Breast epithelium (tissue), 4 donors: ENCODE results near the gene ZNF516. TPM values are rescaled to one million over a fixed set of nuclear protein-coding genes. Genes with fewer than 3 reads are reported as not detected.

Source experiments
- DNase-seq, 2 donors: peaks; one replicate each; pipeline ENCODE4 v3.0.0-alpha.2; 2019; ENCODE audit warnings: low spot score in 2 of 2
- H3K27ac ChIP-seq, 2 donors: fragments of 200-600 bp; sonication (generic) in 1 of 2; one replicate each; pipeline ENCODE4 v1.5.1; 2016 to 2019; ENCODE audit warnings: mild to moderate bottlenecking in 1 of 2
- H3K27me3 ChIP-seq, 2 donors: fragments of 200-600 bp; sonication (generic) in 1 of 2; one replicate each; pipeline versions ENCODE4 v1.5.1 to v1.6.0; 2017 to 2019; ENCODE audit warnings: control low read depth in 1 of 2, mild to moderate bottlenecking in 1 of 2
- H3K36me3 ChIP-seq: fragments of 200-600 bp; one replicate; pipeline ENCODE4 v1.5.1; 2019
- H3K4me1 ChIP-seq, 2 donors: fragments of 200-600 bp; sonication (generic); one replicate each; pipeline ENCODE4 v1.5.1; 2016 to 2019; ENCODE audit warnings: control low read depth in 1 of 2
- H3K4me3 ChIP-seq, 3 donors: fragments of 200-600 bp; sonication (generic); 1 replicate in 2 of 3; 2 replicates in 1 of 3; pipeline ENCODE4 v1.5.1; 2016 to 2019; ENCODE audit warnings: mild to moderate bottlenecking in 3 of 3, moderate library complexity in 2 of 3
- H3K9me3 ChIP-seq, 2 donors: fragments of 200-600 bp; sonication (generic) in 1 of 2; one replicate each; pipeline ENCODE4 v1.5.1; 2016 to 2019; ENCODE audit warnings: control low read depth in 1 of 2
- CTCF ChIP-seq, 3 donors: fragments of 450-650 bp; IDR thresholded peaks; one replicate each; pipeline ENCODE4 v1.5.1; 2016 to 2017; ENCODE audit warnings: antibody characterized with exemption in 3 of 3, mild to moderate bottlenecking in 3 of 3, moderate library complexity in 3 of 3
- POLR2A ChIP-seq: fragments of 450-650 bp; IDR thresholded peaks from one replicate; pipeline ENCODE4 v1.6.1; 2016; ENCODE audit warnings: antibody characterized with exemption, mild to moderate bottlenecking, moderate library complexity
- POLR2AphosphoS5 ChIP-seq, 3 donors: sonication (generic); formaldehyde crosslinking; IDR thresholded peaks; one replicate each; pipeline ENCODE4 v1.6.1; 2017; ENCODE audit warnings: antibody characterized with exemption in 3 of 3
- intact Hi-C: fragments of 100-400 bp; cut with DNase I; formaldehyde crosslinking; loops from one replicate; pipeline ENCODE4 v1.15.1; 2023; ENCODE audit warnings: low total_unique reads
- total RNA-seq, 3 donors: library from RNA; depleted of rRNA; stranded (reverse); fragments of >200 nt; gene quantifications; one replicate each; pipeline ENCODE4 v1.1.0, GENCODE V29; 2016

ZNF516 gene
- total RNA-seq, 3 donors from 2014 or later = 12.0 to 33.4 (median 24.0) TPM

GRCh38 chr18:76492669-76493212 lies 2.3 kb downstream of the ZNF516 start:
- TF ChIP-seq CTCF (IDR thresholded peaks at IDR 0.05) (no peak), POLR2A (no peak), POLR2AphosphoS5 (IDR thresholded peaks at IDR 0.05) (peak; percentile 18 to 62 (median 52))
- Histone ChIP-seq H3K4me1 (no peaks in the 10 kb centered on the region), H3K36me3 (no peaks in the 10 kb centered on the region), H3K27ac (peak overlapping the region; percentile 93 to 97), H3K27me3 (no peaks in the 10 kb centered on the region), H3K9me3 (no peaks in the 10 kb centered on the region), H3K4me3 (peak overlapping the region; percentile 72 to 99 (median 78))
- DNase-seq = peak; percentile 97 to 99
- intact Hi-C loops = no loop called here

GRCh38 chr18:76491776-76492668 lies 3.0 kb downstream of the ZNF516 start:
- H3K4me1 ChIP-seq = no peaks in the 10 kb centered on the region
- intact Hi-C loops = no loop called here
- no peaks in the 10 kb centered on the region for H3K9me3 ChIP-seq
- no peak for TF ChIP-seq CTCF (IDR thresholded peaks at IDR 0.05)
- peak in 1 of 3 donors; percentile 18 for TF ChIP-seq POLR2AphosphoS5 (IDR thresholded peaks at IDR 0.05)
- peak overlapping the region; percentile 93 to 97 for H3K27ac ChIP-seq
- H3K36me3 ChIP-seq = no peaks in the 10 kb centered on the region
- H3K27me3 ChIP-seq = no peaks in the 10 kb centered on the region
- H3K4me3 ChIP-seq = peak overlapping the region; percentile 72 to 99 (median 78)
- DNase-seq = no peak

GRCh38 chr18:76491473-76491775 lies 3.6 kb downstream of the ZNF516 start:
- intact Hi-C loops = no loop called here
- no peak for TF ChIP-seq POLR2A
- TF ChIP-seq CTCF (IDR thresholded peaks at IDR 0.05) = no peak
- no peak for TF ChIP-seq POLR2AphosphoS5 (IDR thresholded peaks at IDR 0.05)
- H3K9me3 ChIP-seq = no peaks in the 10 kb centered on the region
- H3K36me3 ChIP-seq = no peaks in the 10 kb centered on the region
- no peaks in the 10 kb centered on the region for H3K4me1 ChIP-seq
- peak; percentile 70 to 75 for DNase-seq
- peak overlapping the region; percentile 72 to 99 (median 78) for H3K4me3 ChIP-seq
- no peaks in the 10 kb centered on the region for H3K27me3 ChIP-seq
- peak overlapping the region; percentile 93 to 97 for H3K27ac ChIP-seq

- H3K27me3 ChIP-seq = no peaks in the 10 kb centered on the region
- H3K9me3 ChIP-seq = no peaks in the 10 kb centered on the region
- no peaks in the 10 kb centered on the region for H3K36me3 ChIP-seq
- H3K4me3 ChIP-seq = peak overlapping the region; percentile 72 to 99 (median 78)
- H3K4me1 ChIP-seq = no peaks in the 10 kb centered on the region
- H3K27ac ChIP-seq = peak overlapping the region; percentile 93 to 97
- peak in 1 of 2 donors; percentile 65 for DNase-seq
- intact Hi-C loops = no loop called here
- TF ChIP-seq POLR2AphosphoS5 (IDR thresholded peaks at IDR 0.05) (peak in 1 of 3 donors; percentile 30), POLR2A (no peak)
These were observed 4.2 kb downstream of the ZNF516 start for GRCh38 chr18:76490670-76491472.

GRCh38 chr18:76490033-76490432 lies 5.0 kb downstream of the ZNF516 start:
- peak overlapping the region; percentile 72 to 99 (median 78) for H3K4me3 ChIP-seq
- H3K36me3 ChIP-seq = no peaks in the 10 kb centered on the region
- H3K4me1 ChIP-seq = no peaks in the 10 kb centered on the region
- H3K9me3 ChIP-seq = no peaks in the 10 kb centered on the region
- H3K27ac ChIP-seq = peak overlapping the region; percentile 93 to 97
- H3K27me3 ChIP-seq = no peaks in the 10 kb centered on the region
- TF ChIP-seq CTCF (IDR thresholded peaks at IDR 0.05) (no peak), POLR2AphosphoS5 (IDR thresholded peaks at IDR 0.05) (no peak), POLR2A (no peak)
- DNase-seq = no peak
- intact Hi-C loops = no loop called here
